Endodermal cell (in vitro differentiated cells): Measurements from ENCODE around the gene GP2. TPM values are rescaled to one million over a fixed set of nuclear protein-coding genes. Genes with fewer than 3 reads are reported as not detected.
"Not testable (repeated sequence)": the region's sequence is repeated elsewhere in the genome, so short reads cannot be mapped to it uniquely, and the experiment has no call there.

Experiments
- DNase-seq: peaks from one replicate; pipeline ENCODE4 v3.0.0-alpha.2; 2017
- H3K27ac ChIP-seq: 2 replicates; pipeline ENCODE4 v1.5.1; 2013; ENCODE audit warnings: mild to moderate bottlenecking, low read depth, low read length, moderate library complexity
- H3K27me3 ChIP-seq: 2 replicates; pipeline ENCODE4 v1.6.1; 2013; ENCODE audit warnings: mild to moderate bottlenecking, low read length, moderate library complexity; ENCODE audit not compliant: insufficient read depth, control insufficient read depth, poor library complexity, severe bottlenecking
- H3K36me3 ChIP-seq: 2 replicates; pipeline ENCODE4 v1.7.0; 2013; ENCODE audit warnings: mild to moderate bottlenecking, low read length, moderate library complexity; ENCODE audit not compliant: control insufficient read depth, insufficient read depth
- H3K4me1 ChIP-seq: one replicate; pipeline ENCODE4 v1.7.0; 2013; ENCODE audit warnings: low read length; ENCODE audit not compliant: control insufficient read depth, insufficient read depth
- H3K4me3 ChIP-seq: 2 replicates; pipeline ENCODE4 v1.5.1; 2013; ENCODE audit warnings: mild to moderate bottlenecking, low read length, moderate library complexity
- H3K9ac ChIP-seq: 2 replicates; pipeline ENCODE4 v1.6.1; 2013; ENCODE audit warnings: mild to moderate bottlenecking, low read length, moderate library complexity; ENCODE audit not compliant: poor library complexity, severe bottlenecking; ENCODE audit errors: extremely low read depth
- H3K9me3 ChIP-seq: 2 replicates; pipeline ENCODE4 v1.6.1; 2013; ENCODE audit warnings: mild to moderate bottlenecking, low read length, moderate library complexity; ENCODE audit not compliant: control insufficient read depth
- H3K27ac Mint-ChIP-seq: 2 replicates; pipeline ENCODE4 v1.8.0; 2020; ENCODE audit warnings: mixed read lengths
- H3K27me3 Mint-ChIP-seq: 2 replicates; pipeline ENCODE4 v1.8.0; 2021; ENCODE audit warnings: mild to moderate bottlenecking, mixed read lengths; ENCODE audit not compliant: insufficient read depth
- H3K36me3 Mint-ChIP-seq: 2 replicates; pipeline ENCODE4 v1.8.0; 2020; ENCODE audit warnings: low read depth, mixed read lengths
- H3K4me1 Mint-ChIP-seq: 2 replicates; pipeline ENCODE4 v1.8.0; 2020; ENCODE audit warnings: mixed read lengths
- H3K4me3 Mint-ChIP-seq: 2 replicates; pipeline ENCODE4 v1.8.0; 2020; ENCODE audit warnings: mild to moderate bottlenecking, moderate library complexity, mixed read lengths
- H3K9me3 Mint-ChIP-seq: 2 replicates; pipeline ENCODE4 v1.8.0; 2020; ENCODE audit warnings: mild to moderate bottlenecking, mixed read lengths
- CTCF ChIP-seq: fragments of 200-600 bp; sonication (generic); conservative IDR thresholded peaks from 2 replicates; pipeline ENCODE4 v1.5.0; 2021; ENCODE audit warnings: antibody characterized with exemption, mild to moderate bottlenecking
- WGBS, 2 experiments: methylation state at CpG; one replicate each; pipeline versions ENCODE4 v1.1.5 to v1.1.7; 2013; ENCODE audit warnings: missing lambda C conversion rate in 2 of 2, mixed read lengths in 1 of 2; ENCODE audit not compliant: insufficient coverage in 1 of 2, insufficient read length in 1 of 2; 5-methylcytosine and 5-hydroxymethylcytosine counted together
- total RNA-seq, 2 donors: library from RNA; stranded (reverse); fragmentation: NEBNext Ultra II Directional in 1 of 2; extraction: Animal tissue kit (Norgen Biotek cat#: 25700) in 1 of 2; gene quantifications; 2 replicates in 1 of 2; 3 replicates in 1 of 2; pipeline ENCODE4 v1.2.1, GENCODE V29; 2021

Gene GP2
- total RNA-seq, 2 donors from 2014 or later = not detected

GRCh38 chr16:20314575-20314974, 12.7 kb downstream of the GP2 start:
- Mint-ChIP-seq H3K36me3 (no peaks in the 10 kb centered on the region), H3K27ac (no peak overlapping the region), H3K27me3 (peaks cover 10% of the 10 kb centered on the region), H3K9me3 (no peaks in the 10 kb centered on the region), H3K4me1 (no peaks in the 10 kb centered on the region), H3K4me3 (no peak overlapping the region)
- no peak for TF ChIP-seq CTCF
- Histone ChIP-seq H3K36me3 (no peaks in the 10 kb centered on the region), H3K4me3 (no peak overlapping the region), H3K27ac (no peak overlapping the region), H3K9me3 (no peaks in the 10 kb centered on the region), H3K4me1 (no peaks in the 10 kb centered on the region), H3K9ac (no peak overlapping the region), H3K27me3 (no peaks in the 10 kb centered on the region)
- DNase-seq = no peak
- 89 to 96% methylated on average over 3 of the region's 3 CpGs for WGBS, 2 experiments

- no peak for TF ChIP-seq CTCF
- Mint-ChIP-seq H3K9me3 (no peaks in the 10 kb centered on the region), H3K36me3 (no peaks in the 10 kb centered on the region), H3K4me3 (no peak overlapping the region), H3K27me3 (peaks cover 6% of the 10 kb centered on the region), H3K4me1 (no peaks in the 10 kb centered on the region), H3K27ac (no peak overlapping the region)
- Histone ChIP-seq H3K4me3 (no peak overlapping the region), H3K27me3 (no peaks in the 10 kb centered on the region), H3K27ac (no peak overlapping the region), H3K36me3 (no peaks in the 10 kb centered on the region), H3K4me1 (no peaks in the 10 kb centered on the region), H3K9me3 (no peaks in the 10 kb centered on the region), H3K9ac (no peak overlapping the region)
- DNase-seq = no peak
- 89 to 100% methylated on average over 1 to 2 of the region's 3 CpGs for WGBS, 2 experiments
Measured at GRCh38 chr16:20313741-20314140, 13.6 kb downstream of the GP2 start.

GRCh38 chr16:20312536-20313095, 14.7 kb downstream of the GP2 start:
- H3K9ac ChIP-seq, H3K27me3 ChIP-seq, H3K27ac ChIP-seq, H3K36me3 ChIP-seq, H3K4me3 ChIP-seq, H3K9me3 Mint-ChIP-seq, H3K4me1 Mint-ChIP-seq, H3K9me3 ChIP-seq, H3K4me3 Mint-ChIP-seq, H3K27me3 Mint-ChIP-seq, DNase-seq, H3K4me1 ChIP-seq, H3K36me3 Mint-ChIP-seq, H3K27ac Mint-ChIP-seq: not testable (repeated sequence)
- WGBS, 2 experiments = 89 to 98% methylated on average over 7 of the region's 7 CpGs

GRCh38 chr16:20311548-20311947, 15.8 kb downstream of the GP2 start:
- no peak overlapping the region for H3K27ac Mint-ChIP-seq
- no peak for DNase-seq
- Histone ChIP-seq H3K27ac (no peak overlapping the region), H3K36me3 (no peaks in the 10 kb centered on the region), H3K27me3 (peaks cover 8% of the 10 kb centered on the region), H3K4me3 (no peak overlapping the region), H3K9me3 (no peaks in the 10 kb centered on the region), H3K9ac (no peak overlapping the region), H3K4me1 (no peaks in the 10 kb centered on the region)
- no peak for TF ChIP-seq CTCF
- WGBS, 2 experiments = 87 to 100% methylated on average over 2 of the region's 2 CpGs
- H3K4me1 Mint-ChIP-seq = no peaks in the 10 kb centered on the region
- no peak overlapping the region for H3K4me3 Mint-ChIP-seq
- H3K36me3 Mint-ChIP-seq = no peaks in the 10 kb centered on the region
- H3K9me3 Mint-ChIP-seq = no peaks in the 10 kb centered on the region
- H3K27me3 Mint-ChIP-seq = peaks cover 2% of the 10 kb centered on the region
